Choroid plexus epithelial cell (primary cell): Measurements from ENCODE around the gene EGF.
"Not testable (repeated sequence)": the region's sequence is repeated elsewhere in the genome, so short reads cannot be mapped to it uniquely, and the experiment has no call there.

Experiments used
- DNase-seq: peaks from one replicate; pipeline ENCODE4 v3.0.0-alpha.2; 2010; ENCODE audit warnings: low read depth
- H3K4me3 ChIP-seq: 2 replicates; pipeline ENCODE4 v1.5.1; 2011; ENCODE audit warnings: low read depth, mild to moderate bottlenecking, control low read depth, low read length, moderate library complexity
- CTCF ChIP-seq: conservative IDR thresholded peaks from 2 replicates; pipeline ENCODE4 v1.5.1; 2011; ENCODE audit warnings: low read depth, mild to moderate bottlenecking, control low read depth, inconsistent platforms, low read length, moderate library complexity

The EGF gene

GRCh38 chr4:110025718-110026117, 113.0 kb downstream of the EGF start:
- no peak for TF ChIP-seq CTCF
- no peak overlapping the region for H3K4me3 ChIP-seq
- DNase-seq: no peak

GRCh38 chr4:110032603-110033002, 119.9 kb downstream of the EGF start:
- H3K4me3 ChIP-seq: no peak overlapping the region
- TF ChIP-seq CTCF: no peak
- peak; percentile 36 for DNase-seq

GRCh38 chr4:110033355-110034025, 120.8 kb downstream of the EGF start:
- H3K4me3 ChIP-seq: no peak overlapping the region
- DNase-seq: no peak
- no peak for TF ChIP-seq CTCF

GRCh38 chr4:110034026-110034393, 121.3 kb downstream of the EGF start:
- H3K4me3 ChIP-seq: no peak overlapping the region
- no peak for DNase-seq
- no peak for TF ChIP-seq CTCF

- DNase-seq, H3K4me3 ChIP-seq: not testable (repeated sequence)
Observed at GRCh38 chr4:110039164-110039563, 126.5 kb downstream of the EGF start.

GRCh38 chr4:110041735-110042134, 129.1 kb downstream of the EGF start:
- TF ChIP-seq CTCF: no peak
- no peak for DNase-seq
- no peak overlapping the region for H3K4me3 ChIP-seq

GRCh38 chr4:110042545-110043517, 130.1 kb downstream of the EGF start:
- no peak overlapping the region for H3K4me3 ChIP-seq
- peak; percentile 44 for DNase-seq
- no peak for TF ChIP-seq CTCF
